NT2/D1 (cell line): Measurements from ENCODE around the gene GOLPH3.

Experiments
- YY1 ChIP-seq: IDR thresholded peaks from 2 replicates; pipeline ENCODE4 v1.6.1; 2011; ENCODE audit not compliant: insufficient read length, insufficient read depth
- ZNF274 ChIP-seq: IDR thresholded peaks from 2 replicates; pipeline ENCODE4 v1.6.1; 2011; ENCODE audit warnings: mild to moderate bottlenecking, low read depth, low read length

- TF ChIP-seq ZNF274 (no peak), YY1 (no peak)
These were observed 27.1 kb upstream of the GOLPH3 start for GRCh38 chr5:32201122-32201753.
